A673 (cell line): ENCODE measurements around the gene COL9A3.

Source experiments
- CTCF ChIP-seq: fragments of 300-800, 200-600 bp; sonication (generic); conservative IDR thresholded peaks from 2 replicates; pipeline ENCODE4 v1.5.1; 2017; ENCODE audit warnings: low read depth, mild to moderate bottlenecking, antibody characterized with exemption, low read length, moderate library complexity, mixed read lengths
- EZH2 ChIP-seq: fragments of 200-600 bp; sonication (generic); IDR thresholded peaks from 2 replicates; pipeline ENCODE4 v1.6.1; 2017; ENCODE audit warnings: borderline replicate concordance, low read depth, mild to moderate bottlenecking, mixed read lengths, antibody characterized with exemption, low read length; ENCODE audit not compliant: poor library complexity, severe bottlenecking

GRCh38 chr20:62780204-62780603 lies 36.6 kb upstream of the COL9A3 start:
- no peak for TF ChIP-seq CTCF
- no peak for TF ChIP-seq EZH2
